Hematopoietic multipotent progenitor cell treated with erythropoietin and hydrocortisone succinate and interleukin-3 and kit ligand, for 6 days (in vitro differentiated cells): ENCODE results near the gene SEPTIN6.
"Not testable (repeated sequence)": the region's sequence is repeated elsewhere in the genome, so short reads cannot be mapped to it uniquely, and the experiment has no call there.

ENCODE experiments used
- DNase-seq: peaks from one replicate; pipeline ENCODE4 v3.0.0-alpha.2; 2015

SEPTIN6 gene

GRCh38 chrX:119690921-119691716 is 1.8 kb downstream of the SEPTIN6 start:
- DNase-seq, result peak; percentile 71

- no peak for DNase-seq
Observed at GRCh38 chrX:119688911-119689321, 4.1 kb downstream of the SEPTIN6 start.

GRCh38 chrX:119687661-119688413 is 5.1 kb downstream of the SEPTIN6 start:
- no peak for DNase-seq

- no peak for DNase-seq
Observed at GRCh38 chrX:119686087-119686691, 6.8 kb downstream of the SEPTIN6 start.

- peak; percentile 59 for DNase-seq
Observed at GRCh38 chrX:119685225-119686066, 7.5 kb downstream of the SEPTIN6 start.

- no peak for DNase-seq
Observed at GRCh38 chrX:119684916-119685224, 8.1 kb downstream of the SEPTIN6 start.

GRCh38 chrX:119684312-119684711 is 8.7 kb downstream of the SEPTIN6 start:
- DNase-seq, result peak; percentile 69

GRCh38 chrX:119682019-119682989 is 10.7 kb downstream of the SEPTIN6 start:
- DNase-seq, result peak; percentile 53

GRCh38 chrX:119677654-119677981 is 15.3 kb downstream of the SEPTIN6 start:
- DNase-seq, result no peak

GRCh38 chrX:119676949-119677653 is 15.9 kb downstream of the SEPTIN6 start:
- no peak for DNase-seq

GRCh38 chrX:119673336-119673735 is 19.6 kb downstream of the SEPTIN6 start:
- no peak for DNase-seq

GRCh38 chrX:119672426-119672825 is 20.5 kb downstream of the SEPTIN6 start:
- peak; percentile 43 for DNase-seq

- no peak for DNase-seq
Observed at GRCh38 chrX:119669424-119670037, 23.4 kb downstream of the SEPTIN6 start.

GRCh38 chrX:119667111-119667878 is 25.7 kb downstream of the SEPTIN6 start:
- no peak for DNase-seq

GRCh38 chrX:119664877-119665276 is 28.1 kb downstream of the SEPTIN6 start:
- DNase-seq, result not testable (repeated sequence)

- DNase-seq, result no peak
Observed at GRCh38 chrX:119661486-119661885, 31.5 kb downstream of the SEPTIN6 start.

GRCh38 chrX:119659522-119659921 is 33.4 kb downstream of the SEPTIN6 start:
- no peak for DNase-seq

GRCh38 chrX:119655125-119655524 is 37.8 kb downstream of the SEPTIN6 start:
- DNase-seq, result no peak

GRCh38 chrX:119654112-119654531 is 38.8 kb downstream of the SEPTIN6 start:
- no peak for DNase-seq

- DNase-seq, result no peak
Observed at GRCh38 chrX:119648421-119648775, 44.6 kb downstream of the SEPTIN6 start.
